Heart left ventricle (tissue), 16 donors: Measurements from ENCODE around the gene SLC15A3. TPM values are rescaled to one million over a fixed set of nuclear protein-coding genes. Genes with fewer than 3 reads are reported as not detected.

ENCODE experiments used
- ATAC-seq, 4 donors: fragments of 200-7000 bp; cut with Tn5 transposase; one replicate each; pipeline ENCODE4 v1.9.1; 2020 to 2022; ENCODE audit warnings: moderate library complexity in 4 of 4, mild to moderate bottlenecking in 3 of 4, moderate number of reproducible peaks in 1 of 4
- DNase-seq, 5 donors: peaks; one replicate each; pipeline ENCODE4 v3.0.0-alpha.2; 2020
- H3K27ac ChIP-seq, 12 donors: fragments of 200-600 bp; sonication (generic) in 4 of 12; one replicate each; pipeline versions ENCODE4 v1.5.0 to v1.8.0; 2016 to 2022; ENCODE audit warnings: mild to moderate bottlenecking in 2 of 12
- H3K27me3 ChIP-seq, 9 donors: fragments of 200-600 bp; sonication (generic) in 2 of 9; one replicate each; pipeline versions ENCODE4 v1.5.1 to v1.8.0; 2016 to 2022; ENCODE audit warnings: mild to moderate bottlenecking in 3 of 9
- H3K36me3 ChIP-seq, 9 donors: fragments of 200-600 bp; sonication (generic) in 2 of 9; one replicate each; pipeline versions ENCODE4 v1.5.0 to v1.8.0; 2018 to 2022; ENCODE audit warnings: mild to moderate bottlenecking in 2 of 9
- H3K4me1 ChIP-seq, 12 donors: fragments of 200-600 bp; sonication (generic) in 4 of 12; one replicate each; pipeline versions ENCODE4 v1.5.0 to v1.8.0; 2016 to 2022; ENCODE audit warnings: mild to moderate bottlenecking in 3 of 12
- H3K4me3 ChIP-seq, 12 donors: fragments of 200-600 bp; sonication (generic) in 4 of 12; one replicate each; pipeline versions ENCODE4 v1.5.0 to v1.8.0; 2017 to 2022; ENCODE audit warnings: mild to moderate bottlenecking in 9 of 12, moderate library complexity in 4 of 12
- H3K9me3 ChIP-seq, 12 donors: fragments of 200-600 bp; sonication (generic) in 4 of 12; one replicate each; pipeline versions ENCODE4 v1.5.0 to v1.8.0; 2016 to 2022; ENCODE audit warnings: mild to moderate bottlenecking in 1 of 12
- CTCF ChIP-seq, 12 donors: fragments of 200-600 bp; sonication (generic) in 4 of 12; IDR thresholded peaks; one replicate each; pipeline versions ENCODE4 v1.5.0 to v1.8.0; 2018 to 2022; ENCODE audit warnings: antibody characterized with exemption in 12 of 12, mild to moderate bottlenecking in 5 of 12
- POLR2A ChIP-seq, 2 donors: fragments of 450-650 bp; IDR thresholded peaks; one replicate each; pipeline ENCODE4 v1.6.1; 2017; ENCODE audit warnings: antibody characterized with exemption in 2 of 2, mild to moderate bottlenecking in 2 of 2, moderate library complexity in 2 of 2
- WGBS, 4 donors: extraction: QIAGEN DNeasy Blood & Tissue Kit in 2 of 4; methylation state at CpG; one replicate each; pipeline versions ENCODE4 v1.1.5 to v1.1.7; 2013 to 2018; 5-methylcytosine and 5-hydroxymethylcytosine counted together
- intact Hi-C, 10 donors: fragments of 100-400 bp; cut with DNase I; formaldehyde crosslinking; loops; one replicate each; pipeline versions ENCODE4 v1.11.1 to v1.14.2; 2022
- polyA plus RNA-seq, 2 donors: library from polyadenylated mRNA; stranded (reverse); fragments of 200-250 nt; gene quantifications; one replicate each; pipeline ENCODE4 v1.2.3, GENCODE V29; 2013
- total RNA-seq, 9 donors: library from RNA; depleted of rRNA in 2 of 9; stranded (reverse); fragments of >200 nt in 2 of 9; fragmentation: NEBNext Ultra II Directional in 3 of 9; extraction: Animal tissue kit (Norgen Biotek cat#: 25700) in 3 of 9; gene quantifications; one replicate each; pipeline versions ENCODE4 v1.1.0 to v1.2.4, GENCODE V29; 2016 to 2023
- donor health status: ischemic (EF 13 %, LVEDD 7.1; RV severe dilation, severe dysfunction).
- donor health status: healthy with polysubstance abuse.
- donor health status: DM: no; HTN: yes; CAD: no.
- donor health status: DM: no; HTN: no; CAD: no.
- donor health status: ischemic (EF 25% LVEDD 6.9; RV normal size, moderate dysfunction).
- donor health status: ischemic (EF 25% LVEDD 5.7; RV mildly dilated, moderate dysfunction).
- donor health status: healthy.
- donor health status: DM: yes; HTN: yes; CAD: no.
- donor health status: ischemic (EF 35%, LVEDD 5.7; RV mildly dilated, moderate dysfunction).
- donor health status: nonischemic (EF 11% LVEDD 7.7; RV severe dilation, severe dysfunction).
- donor health status: DM: yes; HTN: yes; CAD: no.
- donor health status: PGD.
- donor health status: ischemic (EF 29% LVEDD 5.4; RV normal size, mild dysfunction).
- donor health status: nonischemic (EF 23%, LVEDD 6.1; RV moderate dilation, normal function).

SLC15A3 gene
- total and polyA plus RNA-seq, 11 donors = 11.9 to 85.1 (median 19.1) TPM

GRCh38 chr11:60945295-60945667, 6.7 kb downstream of the SLC15A3 start:
- H3K9me3 ChIP-seq = no peaks in the 10 kb centered on the region
- no peak overlapping the region for H3K4me3 ChIP-seq
- no peak for DNase-seq
- H3K27me3 ChIP-seq = no peaks in the 10 kb centered on the region
- intact Hi-C loops = no loop called here
- ATAC-seq = no peak
- H3K4me1 ChIP-seq = peaks cover 0 to 44% (median 14%) of the 10 kb centered on the region in 12 donors
- peaks cover 0 to 70% (median 27%) of the 10 kb centered on the region in 9 donors for H3K36me3 ChIP-seq
- H3K27ac ChIP-seq = no peak overlapping the region
- 68 to 81% (median 76%) methylated on average over 5 of the region's 5 CpGs for WGBS, 4 donors
- TF ChIP-seq POLR2A (IDR thresholded peaks at IDR 0.05) (no peak), CTCF (IDR thresholded peaks at IDR 0.05) (no peak)

- peaks cover 0 to 76% (median 33%) of the 10 kb centered on the region in 9 donors for H3K36me3 ChIP-seq
These were observed 7.3 kb downstream of the SLC15A3 start for GRCh38 chr11:60944490-60945294.

DNA sequence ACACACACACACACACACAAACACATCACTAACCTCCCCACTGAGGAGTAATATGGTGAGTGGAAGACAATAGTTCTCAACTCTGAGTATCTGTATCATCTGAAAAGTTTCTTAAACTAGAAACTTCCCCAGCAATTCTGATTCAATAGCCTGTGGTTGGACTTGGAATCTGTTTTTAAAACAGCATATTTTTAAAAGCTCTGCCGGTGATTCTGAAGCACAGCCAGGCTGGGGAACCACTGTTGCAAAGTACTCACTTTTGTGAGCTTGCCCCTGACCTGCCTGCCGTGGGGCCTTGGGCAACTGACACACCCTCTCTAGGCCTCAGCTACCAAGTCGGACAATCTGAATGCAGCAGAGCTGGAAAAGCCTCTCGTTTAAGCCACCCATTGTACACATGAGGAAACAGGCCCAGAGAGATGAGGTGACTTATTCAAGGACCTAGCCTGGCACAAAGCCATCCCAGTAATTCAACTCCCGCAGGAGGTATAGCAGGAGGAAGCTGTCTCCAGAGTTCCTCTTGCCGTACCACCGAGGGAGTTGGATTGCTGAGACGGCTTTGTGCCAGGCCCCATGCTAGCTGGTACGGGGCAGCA, 8.9 kb downstream of the SLC15A3 start:
- TF ChIP-seq CTCF (IDR thresholded peaks at IDR 0.05) (no peak), POLR2A (IDR thresholded peaks at IDR 0.05) (no peak)
- peak overlapping the region in 2 of 12 donors; percentile 2 to 11 for H3K27ac ChIP-seq
- H3K4me1 ChIP-seq = peaks cover 0 to 24% (median 7%) of the 10 kb centered on the region in 12 donors
- 53 to 70% (median 60%) methylated on average over 9 of the region's 9 CpGs for WGBS, 4 donors
- DNase-seq (no peak), ATAC-seq (peak in 1 of 4 donors; percentile 19)
- H3K4me3 ChIP-seq = no peak overlapping the region
- H3K27me3 ChIP-seq = no peaks in the 10 kb centered on the region
- no peaks in the 10 kb centered on the region for H3K9me3 ChIP-seq
- peaks cover 0 to 87% (median 44%) of the 10 kb centered on the region in 9 donors for H3K36me3 ChIP-seq
- intact Hi-C loops = no loop called here

More at GRCh38 chr11:60944490-60945294, 7.3 kb downstream of the SLC15A3 start:
- TF ChIP-seq CTCF (IDR thresholded peaks at IDR 0.05) (peak in 3 of 12 donors; percentile 12 to 24 (median 18)), POLR2A (IDR thresholded peaks at IDR 0.05) (no peak)
- Histone ChIP-seq H3K9me3 (no peaks in the 10 kb centered on the region), H3K4me3 (no peak overlapping the region), H3K4me1 (peaks cover 0 to 39% (median 8%) of the 10 kb centered on the region in 12 donors), H3K27ac (no peak overlapping the region), H3K27me3 (no peaks in the 10 kb centered on the region)
- 85 to 93% (median 86%) methylated on average over 11 of the region's 11 CpGs for WGBS, 4 donors
- DNase-seq = no peak
- intact Hi-C loops = no loop called here
- ATAC-seq = no peak

DNA sequence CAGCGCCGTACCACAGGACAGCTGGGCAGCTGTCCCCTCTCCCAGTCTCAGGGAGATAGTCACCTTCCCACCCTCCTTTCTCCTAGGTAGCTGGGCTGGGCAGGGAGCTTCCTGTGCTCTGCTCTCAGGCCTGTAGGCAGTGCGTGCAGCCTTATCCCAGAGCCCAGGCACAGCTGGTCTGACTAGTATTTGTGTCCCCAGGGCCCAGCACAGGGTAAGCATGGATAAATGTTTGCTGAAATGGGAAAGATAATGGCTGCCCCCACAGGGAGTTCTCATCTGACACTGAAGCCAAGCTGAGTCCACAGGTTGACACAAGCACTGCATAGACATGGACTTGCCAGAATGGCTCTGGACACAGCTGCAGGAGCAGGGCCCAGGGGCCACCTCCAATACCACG, 9.8 kb downstream of the SLC15A3 start:
- Histone ChIP-seq H3K4me3 (no peak overlapping the region), H3K36me3 (peaks cover 0 to 96% (median 44%) of the 10 kb centered on the region in 9 donors), H3K9me3 (no peaks in the 10 kb centered on the region), H3K27me3 (no peaks in the 10 kb centered on the region), H3K27ac (no peak overlapping the region), H3K4me1 (peaks cover 0 to 25% (median 13%) of the 10 kb centered on the region in 12 donors)
- no peak for DNase-seq
- 70 to 84% (median 79%) methylated on average over 3 to 4 of the region's 4 CpGs for WGBS, 4 donors
- intact Hi-C loops = no loop called here
- TF ChIP-seq POLR2A (IDR thresholded peaks at IDR 0.05) = no peak
- no peak for TF ChIP-seq CTCF (IDR thresholded peaks at IDR 0.05)
- ATAC-seq = no peak
